ENCODE measurements around the gene POLA2.
"Not testable (repeated sequence)": the region's sequence is repeated elsewhere in the genome, so short reads cannot be mapped to it uniquely, and the experiment has no call there.

POLA2 gene

DNA sequence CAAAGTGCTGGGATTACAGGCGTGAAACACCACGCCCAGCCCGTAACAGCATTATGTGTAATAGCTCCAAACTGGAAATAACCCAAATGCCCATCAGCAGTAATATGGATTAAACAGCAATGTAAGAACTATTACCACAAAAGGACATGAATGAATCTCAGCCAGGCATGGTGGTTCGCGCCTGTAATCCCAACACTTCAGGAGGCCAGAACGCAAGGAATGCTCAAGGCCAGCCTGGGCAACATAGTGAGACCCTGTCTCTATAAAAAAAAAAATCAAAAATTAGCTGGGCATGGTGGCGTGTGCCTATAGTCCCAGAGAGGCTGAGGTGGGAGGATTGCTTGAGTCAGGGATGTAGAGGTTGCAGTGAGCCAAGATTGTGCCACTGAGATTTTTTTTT, 68.8 kb downstream of the POLA2 start:
- Mint-ChIP-seq H3K27ac (no peak overlapping the region), H3K36me3 (ENCODE audit: low read depth) (peaks cover 9% of the 10 kb centered on the region), H3K4me3 (no peak overlapping the region), H3K9me3 (no peaks in the 10 kb centered on the region), H3K4me1 (ENCODE audit: low read depth) (peaks cover 19% of the 10 kb centered on the region), H3K27me3 (ENCODE audit: low read depth) (no peaks in the 10 kb centered on the region)
- no peak for DNase-seq (ENCODE audit: low spot score)

DNA sequence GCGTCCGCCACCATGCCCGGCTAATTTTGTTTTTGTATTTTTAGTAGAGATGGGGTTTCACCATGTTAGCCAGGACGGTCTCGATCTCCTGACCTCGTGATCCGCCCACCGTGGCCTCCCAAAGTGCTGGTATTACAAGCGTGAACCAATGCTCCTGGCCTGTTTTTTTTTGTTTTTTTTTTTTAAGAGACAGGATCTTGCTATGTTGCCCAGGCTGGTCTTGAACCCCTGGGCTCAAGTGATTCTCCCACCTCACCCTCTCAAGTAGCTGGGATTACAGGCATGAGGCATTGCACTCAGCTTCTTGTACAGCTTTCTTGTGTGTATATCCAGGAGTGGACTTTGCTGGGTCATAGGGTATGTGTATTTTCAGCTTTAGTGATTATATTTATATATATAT, 70.8 kb downstream of the POLA2 start:
- H3K27me3 Mint-ChIP-seq (ENCODE audit: low read depth); DNase-seq (ENCODE audit: low spot score); H3K27ac Mint-ChIP-seq; H3K4me3 Mint-ChIP-seq; H3K9me3 Mint-ChIP-seq: not testable (repeated sequence)
- peaks cover 10% of the 10 kb centered on the region for H3K36me3 Mint-ChIP-seq (ENCODE audit: low read depth)
- peaks cover 20% of the 10 kb centered on the region for H3K4me1 Mint-ChIP-seq (ENCODE audit: low read depth)

DNA sequence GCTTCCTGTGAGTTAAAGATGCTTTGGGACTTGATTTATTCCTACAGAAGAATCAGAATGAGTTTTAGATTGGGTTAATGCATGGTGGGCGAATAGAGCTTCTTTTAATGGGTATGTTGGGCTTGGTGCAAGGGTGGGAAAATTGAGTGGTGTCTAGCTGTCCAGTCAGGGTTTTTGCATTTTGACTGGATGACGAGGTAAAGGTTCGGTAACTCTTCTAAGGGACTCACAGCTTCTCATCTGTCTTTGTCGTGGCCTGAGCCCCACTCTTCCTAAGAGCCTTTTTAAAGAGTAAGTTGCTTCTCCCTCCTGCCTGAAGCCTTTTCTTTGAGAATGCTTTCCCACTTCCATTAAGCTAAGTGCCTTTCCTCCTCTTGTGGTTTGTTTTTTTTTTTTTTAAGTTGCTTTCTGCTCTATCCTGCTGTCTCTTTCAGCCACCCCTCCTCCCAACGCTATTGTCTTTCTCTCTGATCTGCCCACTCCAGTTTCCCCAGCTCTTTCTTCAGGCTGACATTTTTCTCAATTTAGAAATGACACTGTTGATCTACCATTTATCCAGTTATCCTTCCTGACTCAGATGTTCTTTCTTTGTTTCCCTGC, 73.0 kb downstream of the POLA2 start:
- H3K4me1 Mint-ChIP-seq (ENCODE audit: low read depth): peaks cover 25% of the 10 kb centered on the region
- no peaks in the 10 kb centered on the region for H3K27me3 Mint-ChIP-seq (ENCODE audit: low read depth)
- no peaks in the 10 kb centered on the region for H3K9me3 Mint-ChIP-seq
- H3K27ac Mint-ChIP-seq: peak overlapping the region; percentile 85
- DNase-seq (ENCODE audit: low spot score): no peak
- H3K36me3 Mint-ChIP-seq (ENCODE audit: low read depth): peaks cover 19% of the 10 kb centered on the region
- peak overlapping the region; percentile 90 for H3K4me3 Mint-ChIP-seq

DNA sequence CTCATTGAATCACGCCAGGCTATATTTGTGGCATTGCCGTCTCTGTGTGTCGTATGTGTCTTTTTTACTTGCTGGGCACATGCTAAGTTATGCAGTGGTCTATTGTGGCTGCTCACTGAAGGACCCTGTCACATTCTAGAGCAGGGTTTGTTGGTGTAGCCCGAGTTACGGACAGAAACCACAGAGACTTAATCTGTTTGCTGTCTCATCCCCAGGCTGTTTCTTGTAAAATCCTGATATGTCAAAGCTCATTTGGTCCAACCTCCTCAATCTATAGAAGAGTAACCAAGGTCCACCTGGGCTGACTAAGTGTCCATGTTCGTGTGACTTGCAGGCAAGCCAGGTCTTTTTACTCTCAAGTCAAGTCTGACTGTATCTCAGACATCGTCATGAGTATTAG, 76.9 kb downstream of the POLA2 start:
- no peak overlapping the region for H3K4me3 Mint-ChIP-seq
- peaks cover 37% of the 10 kb centered on the region for H3K36me3 Mint-ChIP-seq (ENCODE audit: low read depth)
- H3K9me3 Mint-ChIP-seq: no peaks in the 10 kb centered on the region
- H3K27ac Mint-ChIP-seq: no peak overlapping the region
- no peaks in the 10 kb centered on the region for H3K27me3 Mint-ChIP-seq (ENCODE audit: low read depth)
- DNase-seq (ENCODE audit: low spot score): no peak
- peaks cover 23% of the 10 kb centered on the region for H3K4me1 Mint-ChIP-seq (ENCODE audit: low read depth)

DNA sequence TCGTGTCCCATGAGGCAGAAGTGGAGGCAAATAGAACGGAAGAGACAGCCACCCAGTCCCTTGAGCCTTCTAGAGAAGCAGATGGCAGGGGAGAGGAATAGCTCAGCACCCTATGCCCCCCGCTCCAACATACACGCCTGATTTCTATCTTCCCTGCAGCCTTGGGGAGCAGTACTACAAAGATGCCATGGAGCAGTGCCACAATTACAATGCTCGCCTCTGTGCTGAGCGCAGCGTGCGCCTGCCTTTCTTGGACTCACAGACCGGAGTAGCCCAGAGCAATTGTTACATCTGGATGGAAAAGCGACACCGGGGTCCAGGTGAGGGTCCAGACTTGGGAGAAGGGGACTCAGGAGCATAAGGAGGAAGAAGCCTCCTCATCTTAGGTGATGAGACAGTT, 78.5 kb downstream of the POLA2 start:
- Mint-ChIP-seq H3K9me3 (no peaks in the 10 kb centered on the region), H3K27ac (no peak overlapping the region), H3K27me3 (ENCODE audit: low read depth) (no peaks in the 10 kb centered on the region), H3K4me3 (no peak overlapping the region), H3K36me3 (ENCODE audit: low read depth) (peaks cover 43% of the 10 kb centered on the region), H3K4me1 (ENCODE audit: low read depth) (peaks cover 17% of the 10 kb centered on the region)
- DNase-seq (ENCODE audit: low spot score): no peak

DNA sequence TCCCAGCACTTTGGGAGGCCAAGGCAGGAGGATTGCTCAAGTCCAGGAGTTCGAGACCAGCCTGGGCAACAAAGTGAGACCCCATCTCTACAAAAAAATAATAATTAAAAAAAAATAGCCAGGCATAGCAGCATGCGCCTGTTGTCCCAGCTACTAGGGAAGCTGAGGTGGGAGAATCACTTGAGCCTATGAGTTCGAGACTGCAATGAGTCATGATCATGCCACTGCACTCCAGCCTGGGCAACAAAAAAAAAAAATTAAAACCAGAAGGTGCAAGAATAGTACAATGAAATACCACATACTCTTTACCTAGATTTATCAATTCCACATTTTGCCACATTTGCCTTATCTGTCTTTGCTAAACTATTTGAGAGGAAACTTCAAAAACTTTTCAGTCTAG, 80.1 kb downstream of the POLA2 start:
- Mint-ChIP-seq H3K4me3 (no peak overlapping the region), H3K4me1 (ENCODE audit: low read depth) (peaks cover 12% of the 10 kb centered on the region), H3K9me3 (no peaks in the 10 kb centered on the region), H3K36me3 (ENCODE audit: low read depth) (peaks cover 52% of the 10 kb centered on the region), H3K27ac (no peak overlapping the region), H3K27me3 (ENCODE audit: low read depth) (no peaks in the 10 kb centered on the region)
- DNase-seq (ENCODE audit: low spot score): no peak

Data from T-helper 2 cell treated with Interferon-gamma antibody and Interleukin-4, amounts not matched to agents 5 μg/mL and 100 μg/mL, for 36 hours (primary cell).